ENCODE results near the gene DOCK1. TPM values are rescaled to one million over a fixed set of nuclear protein-coding genes. Genes with fewer than 3 reads are reported as not detected.

The DOCK1 gene
- total and polyA plus RNA-seq, 2 experiments from 2014 or later: 22.8 to 45.6 TPM

DNA sequence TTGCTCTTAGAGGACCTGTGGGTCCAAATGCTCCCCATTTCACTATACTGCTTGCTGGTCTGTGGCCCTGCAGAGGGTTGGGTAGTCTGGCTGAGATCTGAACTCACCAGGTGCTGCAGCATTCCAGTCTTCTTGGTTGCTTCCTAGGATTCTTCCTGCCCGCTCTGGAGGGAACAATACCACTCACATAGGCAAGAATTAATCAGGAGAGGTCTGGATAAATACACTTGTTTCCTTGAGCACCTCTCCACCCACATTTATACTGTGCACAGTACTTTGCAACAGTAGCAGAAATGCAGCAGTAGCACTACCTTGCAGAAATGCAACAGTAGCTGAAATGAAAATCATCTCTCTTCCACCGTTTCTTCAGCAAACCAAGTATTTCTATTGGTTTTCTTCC, 165.9 kb downstream of the DOCK1 start:
- no peak for DNase-seq
- H3K4me3 ChIP-seq: no peak overlapping the region
- no peak for TF ChIP-seq EZH2phosphoT487 (IDR thresholded peaks at IDR 0.05; ENCODE audit: insufficient read depth, low read depth)
- TF ChIP-seq EZH2 (IDR thresholded peaks at IDR 0.05; ENCODE audit: insufficient read depth, poor library complexity, severe bottlenecking): no peak
- H2AFZ ChIP-seq: no peak overlapping the region
- no peak overlapping the region for H3K27ac ChIP-seq
- no peaks in the 10 kb centered on the region for H3K9me2 ChIP-seq (ENCODE audit: insufficient read depth)
- H3K79me2 ChIP-seq (ENCODE audit: insufficient read depth): no peaks in the 10 kb centered on the region
- no peaks in the 10 kb centered on the region for H4K20me1 ChIP-seq (ENCODE audit: insufficient read depth)
- H3K9me3 ChIP-seq (ENCODE audit: low read depth): no peaks in the 10 kb centered on the region
- 79 to 82% methylated on average over 2 of the region's 2 CpGs for WGBS, 2 experiments (ENCODE audit: low coverage in 1 of 2, low lambda C conversion rate in 2 of 2, missing lambda C conversion rate in 2 of 2)
- in situ Hi-C loops (cut with MboI): no loop called here
- H3K9ac ChIP-seq: no peak overlapping the region
- H3K4me2 ChIP-seq (ENCODE audit: unreplicated experiment): no peak overlapping the region
- H3F3A ChIP-seq (ENCODE audit: insufficient read depth): no peaks in the 10 kb centered on the region
- H3K27me3 ChIP-seq (replicated peaks; ENCODE audit: insufficient read depth): no peaks in the 10 kb centered on the region
- no peaks in the 10 kb centered on the region for H3K4me1 ChIP-seq (ENCODE audit: insufficient read depth)
- peaks cover 9% of the 10 kb centered on the region; the same call in 1 of the 2 replicates for H3K36me3 ChIP-seq (ENCODE audit: low read depth)

DNA sequence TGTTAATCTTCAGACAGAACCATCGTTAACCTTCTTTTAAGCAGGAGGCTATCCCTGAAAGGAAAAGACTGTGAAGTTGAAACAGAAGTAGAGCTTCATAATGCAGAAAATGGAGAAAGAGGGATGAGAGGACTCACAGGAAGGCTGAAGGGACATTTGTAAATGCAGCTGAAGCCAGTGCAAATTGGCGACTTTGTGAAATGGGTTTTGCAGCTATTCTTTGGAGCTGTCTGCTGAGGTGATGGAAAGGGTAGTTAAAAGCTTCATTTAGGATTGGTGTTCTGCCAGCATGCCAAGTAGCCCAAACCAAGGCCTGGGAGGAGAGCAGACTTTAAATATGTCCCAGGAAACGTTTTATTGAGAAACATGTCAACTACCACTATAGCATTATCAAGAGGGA, 168.4 kb downstream of the DOCK1 start:
- Histone ChIP-seq H3K79me2 (ENCODE audit: insufficient read depth) (no peaks in the 10 kb centered on the region), H3K9ac (no peak overlapping the region), H3K9me3 (ENCODE audit: low read depth) (no peaks in the 10 kb centered on the region), H3K4me2 (ENCODE audit: unreplicated experiment) (no peak overlapping the region), H4K20me1 (ENCODE audit: insufficient read depth) (no peaks in the 10 kb centered on the region), H3K27me3 (replicated peaks; ENCODE audit: insufficient read depth) (no peaks in the 10 kb centered on the region), H3F3A (ENCODE audit: insufficient read depth) (no peaks in the 10 kb centered on the region), H3K36me3 (ENCODE audit: low read depth) (peaks cover 5% of the 10 kb centered on the region; the same call in 1 of the 2 replicates), H3K9me2 (ENCODE audit: insufficient read depth) (no peaks in the 10 kb centered on the region), H3K27ac (no peak overlapping the region), H3K4me3 (no peak overlapping the region), H3K4me1 (ENCODE audit: insufficient read depth) (no peaks in the 10 kb centered on the region), H2AFZ (no peak overlapping the region)
- WGBS, 2 experiments (ENCODE audit: low coverage in 1 of 2, low lambda C conversion rate in 2 of 2, missing lambda C conversion rate in 2 of 2): 96% methylated on average over 3 of the region's 3 CpGs
- no peak for DNase-seq
- in situ Hi-C loops (cut with MboI): no loop called here
- TF ChIP-seq EZH2phosphoT487 (IDR thresholded peaks at IDR 0.05; ENCODE audit: insufficient read depth, low read depth) (no peak), EZH2 (IDR thresholded peaks at IDR 0.05; ENCODE audit: insufficient read depth, poor library complexity, severe bottlenecking) (no peak)

DNA sequence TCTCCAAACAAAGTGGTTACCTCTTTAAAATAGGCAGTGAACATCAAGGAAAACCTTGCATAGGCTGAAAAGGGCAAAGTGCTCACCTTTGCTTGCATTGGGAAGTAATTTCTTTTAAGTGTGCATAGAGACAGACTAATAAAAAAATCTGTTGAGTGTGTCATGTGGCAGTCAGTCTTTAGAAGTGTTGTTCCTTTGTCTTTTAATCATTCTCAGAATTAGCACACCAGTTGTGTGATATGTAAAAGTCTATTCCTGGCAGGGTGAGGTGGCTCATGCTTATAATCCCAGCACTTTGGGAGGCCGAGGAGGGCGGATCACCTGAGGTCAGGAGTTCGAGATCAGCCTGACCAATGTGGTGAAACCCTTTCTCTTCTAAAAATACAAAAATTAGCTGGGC, 174.2 kb downstream of the DOCK1 start:
- no peak overlapping the region for H2AFZ ChIP-seq
- WGBS, 2 experiments (ENCODE audit: low coverage in 1 of 2, low lambda C conversion rate in 2 of 2, missing lambda C conversion rate in 2 of 2): 96 to 97% methylated on average over 3 of the region's 3 CpGs

DNA sequence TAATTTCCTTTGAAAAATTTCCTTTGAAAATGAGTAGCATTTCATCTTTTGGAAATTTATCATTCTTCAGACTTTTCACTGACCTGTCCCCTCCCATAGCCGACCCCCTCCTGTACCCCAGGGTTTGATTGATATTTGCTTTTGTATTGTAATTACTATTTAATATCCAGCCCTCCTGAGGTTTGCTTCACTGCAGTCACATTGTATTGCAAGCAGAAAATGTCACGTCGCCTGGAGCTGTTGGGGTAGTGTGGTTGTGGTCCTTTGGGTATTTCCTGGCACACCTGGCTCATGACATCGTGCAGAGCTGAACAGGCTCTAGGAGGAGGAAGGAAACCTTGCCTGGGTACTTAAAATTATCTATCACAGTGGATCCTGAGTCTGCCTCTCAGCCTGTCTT, 175.1 kb downstream of the DOCK1 start:
- Histone ChIP-seq H2AFZ (no peak overlapping the region), H3K9ac (no peak overlapping the region), H4K20me1 (ENCODE audit: insufficient read depth) (no peaks in the 10 kb centered on the region), H3K4me2 (ENCODE audit: unreplicated experiment) (no peak overlapping the region), H3K4me3 (no peak overlapping the region), H3K79me2 (ENCODE audit: insufficient read depth) (no peaks in the 10 kb centered on the region), H3F3A (ENCODE audit: insufficient read depth) (no peaks in the 10 kb centered on the region), H3K9me3 (ENCODE audit: low read depth) (no peaks in the 10 kb centered on the region), H3K4me1 (ENCODE audit: insufficient read depth) (no peaks in the 10 kb centered on the region), H3K9me2 (ENCODE audit: insufficient read depth) (no peaks in the 10 kb centered on the region), H3K27me3 (replicated peaks; ENCODE audit: insufficient read depth) (no peaks in the 10 kb centered on the region), H3K27ac (no peak overlapping the region), H3K36me3 (ENCODE audit: low read depth) (peaks cover 5% of the 10 kb centered on the region; the same call in 1 of the 2 replicates)
- TF ChIP-seq EZH2phosphoT487 (IDR thresholded peaks at IDR 0.05; ENCODE audit: insufficient read depth, low read depth) (no peak), EZH2 (IDR thresholded peaks at IDR 0.05; ENCODE audit: insufficient read depth, poor library complexity, severe bottlenecking) (no peak)
- 85 to 92% methylated on average over 4 of the region's 4 CpGs for WGBS, 2 experiments (ENCODE audit: low coverage in 1 of 2, low lambda C conversion rate in 2 of 2, missing lambda C conversion rate in 2 of 2)
- in situ Hi-C loops (cut with MboI): no loop called here
- no peak for DNase-seq

More for the DNA sequence above, 174.2 kb downstream of the DOCK1 start:
- Histone ChIP-seq H3K27ac (no peak overlapping the region), H3K36me3 (ENCODE audit: low read depth) (peaks cover 7% of the 10 kb centered on the region; the same call in 1 of the 2 replicates), H3K4me1 (ENCODE audit: insufficient read depth) (no peaks in the 10 kb centered on the region), H3K9me3 (ENCODE audit: low read depth) (no peaks in the 10 kb centered on the region), H3K4me3 (no peak overlapping the region), H4K20me1 (ENCODE audit: insufficient read depth) (no peaks in the 10 kb centered on the region), H3F3A (ENCODE audit: insufficient read depth) (no peaks in the 10 kb centered on the region), H3K79me2 (ENCODE audit: insufficient read depth) (no peaks in the 10 kb centered on the region), H3K27me3 (replicated peaks; ENCODE audit: insufficient read depth) (no peaks in the 10 kb centered on the region), H3K4me2 (ENCODE audit: unreplicated experiment) (no peak overlapping the region), H3K9me2 (ENCODE audit: insufficient read depth) (no peaks in the 10 kb centered on the region), H3K9ac (no peak overlapping the region)
- TF ChIP-seq EZH2 (IDR thresholded peaks at IDR 0.05; ENCODE audit: insufficient read depth, poor library complexity, severe bottlenecking): no peak
- no peak for TF ChIP-seq EZH2phosphoT487 (IDR thresholded peaks at IDR 0.05; ENCODE audit: insufficient read depth, low read depth)
- in situ Hi-C loops (cut with MboI): no loop called here
- DNase-seq: no peak
